ENCODE measurements around the gene RFX8.

Gene RFX8

DNA sequence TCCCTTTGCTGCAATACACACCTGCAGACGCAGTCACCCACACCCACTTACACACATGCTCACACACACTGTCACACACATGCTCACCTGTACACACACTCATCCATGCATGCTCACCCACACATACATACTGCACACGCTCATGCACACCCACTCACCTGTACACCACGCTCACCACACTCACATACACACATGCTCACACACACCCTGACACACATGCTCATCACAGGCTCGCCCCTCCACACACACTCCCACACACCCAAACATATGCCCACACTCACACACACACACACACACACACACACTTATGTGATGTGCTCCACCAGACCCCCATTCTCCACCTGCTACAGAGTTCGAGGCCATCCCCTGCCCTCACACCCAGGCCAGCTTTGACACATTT is 64.8 kb downstream of the RFX8 start:
- DNase-seq (ENCODE audit: low read depth), result no peak

DNA sequence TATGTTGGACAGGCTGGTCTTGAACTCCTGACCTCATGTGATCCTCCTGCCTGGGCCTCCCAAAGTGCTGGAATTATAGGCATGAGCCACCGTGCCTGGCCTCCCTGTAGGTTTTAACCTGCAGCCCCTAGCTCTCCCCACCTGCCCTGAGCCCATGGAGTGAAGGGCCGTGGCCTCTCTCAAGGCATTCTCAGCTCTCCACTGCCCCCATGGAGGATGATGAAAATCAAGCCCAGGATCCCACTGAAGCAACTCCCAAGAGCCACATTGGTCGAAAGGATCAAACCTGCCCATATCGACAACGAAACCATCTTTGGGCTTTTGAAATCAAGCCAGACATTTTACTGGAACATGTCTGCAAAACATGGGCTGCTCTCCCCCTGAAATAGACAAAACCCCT is 65.2 kb downstream of the RFX8 start:
- no peak for DNase-seq (ENCODE audit: low read depth)

DNA sequence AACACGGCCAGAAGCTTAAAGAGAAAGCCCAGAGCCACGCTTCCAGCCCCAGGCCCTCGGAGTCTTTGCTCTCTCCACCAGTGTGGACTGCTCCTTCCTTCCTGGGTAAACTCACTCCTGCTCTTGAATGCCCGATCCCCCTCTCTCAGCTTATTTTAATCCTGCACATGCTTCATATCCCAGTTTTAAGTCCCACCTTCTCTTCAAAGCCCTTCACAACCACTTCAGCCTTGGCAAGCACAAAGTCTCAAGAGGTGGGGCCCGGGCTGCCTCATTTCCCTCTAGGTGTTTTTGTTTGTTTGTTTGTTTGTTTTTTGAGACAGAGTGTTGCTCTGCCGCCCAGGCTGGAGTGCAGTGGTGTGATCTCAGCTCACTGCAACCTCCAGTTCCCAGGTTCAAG is 66.0 kb downstream of the RFX8 start:
- no peak for DNase-seq (ENCODE audit: low read depth)

- DNase-seq (ENCODE audit: low read depth), result no peak
Measured at GRCh38 chr2:101405351-101405899, 69.5 kb downstream of the RFX8 start.

DNA sequence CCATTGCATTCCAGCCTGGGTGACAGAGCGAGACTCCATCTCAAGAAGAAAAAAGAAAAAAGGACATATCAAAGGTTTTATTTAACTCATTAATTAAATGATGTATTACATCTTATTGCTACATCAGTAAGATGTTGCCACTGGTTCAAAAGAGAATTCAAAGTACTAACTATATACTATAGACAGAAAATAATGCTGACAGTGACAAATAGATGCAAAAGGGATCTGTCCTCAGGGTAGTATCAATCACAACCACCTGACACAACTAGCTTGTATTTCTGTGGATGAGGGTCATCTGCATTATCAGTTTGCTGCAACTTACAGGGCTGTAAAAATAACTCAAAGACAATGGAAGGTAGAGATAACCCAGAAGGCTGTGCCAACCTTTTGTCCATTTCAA is 71.2 kb downstream of the RFX8 start:
- no peak for DNase-seq (ENCODE audit: low read depth)

DNA sequence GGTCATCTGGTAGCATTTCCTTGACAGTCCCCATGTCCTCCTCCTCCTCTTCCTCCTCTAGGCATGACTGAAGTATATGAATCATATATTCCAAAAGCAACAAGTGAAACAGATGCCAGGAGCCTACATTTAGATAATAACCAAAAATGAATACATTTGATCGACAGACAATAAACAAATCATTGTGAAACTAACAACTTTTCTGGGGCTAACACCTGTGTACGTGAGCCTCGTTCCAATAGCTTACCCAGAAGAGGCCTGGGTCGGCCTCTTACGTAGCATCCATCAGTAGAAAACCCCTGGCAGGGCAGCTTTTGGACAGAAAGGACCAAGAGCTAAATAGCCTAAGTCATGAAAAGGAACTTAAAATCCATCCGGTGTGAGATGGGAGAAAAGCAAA is 72.3 kb downstream of the RFX8 start:
- no peak for DNase-seq (ENCODE audit: low read depth)

DNA sequence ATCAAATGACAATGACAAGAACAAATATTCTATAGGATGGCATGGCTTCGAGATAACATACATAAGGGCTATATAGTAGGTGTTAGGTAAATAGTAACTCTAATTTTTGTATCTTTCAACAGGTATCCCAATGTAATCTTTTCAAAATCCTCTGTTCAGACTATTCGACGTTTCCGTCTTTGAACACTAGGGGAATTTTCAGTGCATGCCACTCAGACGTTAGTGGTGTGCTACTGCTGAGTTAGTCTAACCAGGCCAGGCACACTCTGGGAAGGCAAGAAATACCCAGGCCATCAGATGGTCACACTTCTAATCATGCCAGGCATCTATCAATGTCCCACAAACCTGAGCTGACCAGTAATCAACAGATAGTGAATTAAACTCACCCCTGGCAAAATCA is 73.0 kb downstream of the RFX8 start:
- no peak for DNase-seq (ENCODE audit: low read depth)

DNA sequence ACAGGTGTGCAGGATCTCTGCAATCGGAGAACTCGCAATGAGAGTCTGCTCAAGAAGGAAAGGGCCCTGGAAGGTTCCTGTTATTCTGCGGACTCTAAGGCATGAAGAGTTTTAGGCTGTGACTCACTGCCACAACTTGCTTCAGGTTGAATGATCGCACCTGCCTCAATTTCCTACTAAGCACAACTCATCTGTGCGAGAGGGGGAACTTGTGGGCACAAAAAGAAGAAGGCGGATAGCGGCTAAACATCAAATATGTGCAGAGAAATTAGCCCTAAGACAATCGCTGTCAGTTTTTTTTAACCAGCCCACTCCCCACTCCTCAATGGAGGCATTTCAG is 73.6 kb downstream of the RFX8 start:
- DNase-seq (ENCODE audit: low read depth), result no peak

- no peak for DNase-seq (ENCODE audit: low read depth)
Measured at GRCh38 chr2:101400506-101401325, 74.2 kb downstream of the RFX8 start.

DNA sequence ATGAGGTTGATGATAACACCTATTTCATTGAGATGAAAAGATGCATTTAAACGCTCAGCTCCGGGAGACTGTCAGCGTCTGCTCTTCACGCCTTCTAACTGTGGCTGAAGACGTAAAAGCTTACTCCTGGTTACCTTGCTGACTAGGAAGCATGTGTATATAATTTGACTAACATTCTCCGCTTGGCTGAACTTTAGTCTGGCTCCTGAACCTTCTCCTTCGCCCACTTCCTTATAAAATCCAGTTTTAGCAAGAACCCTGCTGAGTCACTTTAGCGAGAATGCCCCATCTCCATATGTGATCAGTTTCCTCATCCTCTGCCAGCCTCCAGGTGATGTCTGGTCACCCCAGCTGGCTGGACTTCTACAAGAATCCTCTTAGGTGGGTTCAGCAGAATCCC is 74.9 kb downstream of the RFX8 start:
- no peak for DNase-seq (ENCODE audit: low read depth)

GRCh38 chr2:101399021-101399799 is 75.7 kb downstream of the RFX8 start:
- no peak for DNase-seq (ENCODE audit: low read depth)

DNA sequence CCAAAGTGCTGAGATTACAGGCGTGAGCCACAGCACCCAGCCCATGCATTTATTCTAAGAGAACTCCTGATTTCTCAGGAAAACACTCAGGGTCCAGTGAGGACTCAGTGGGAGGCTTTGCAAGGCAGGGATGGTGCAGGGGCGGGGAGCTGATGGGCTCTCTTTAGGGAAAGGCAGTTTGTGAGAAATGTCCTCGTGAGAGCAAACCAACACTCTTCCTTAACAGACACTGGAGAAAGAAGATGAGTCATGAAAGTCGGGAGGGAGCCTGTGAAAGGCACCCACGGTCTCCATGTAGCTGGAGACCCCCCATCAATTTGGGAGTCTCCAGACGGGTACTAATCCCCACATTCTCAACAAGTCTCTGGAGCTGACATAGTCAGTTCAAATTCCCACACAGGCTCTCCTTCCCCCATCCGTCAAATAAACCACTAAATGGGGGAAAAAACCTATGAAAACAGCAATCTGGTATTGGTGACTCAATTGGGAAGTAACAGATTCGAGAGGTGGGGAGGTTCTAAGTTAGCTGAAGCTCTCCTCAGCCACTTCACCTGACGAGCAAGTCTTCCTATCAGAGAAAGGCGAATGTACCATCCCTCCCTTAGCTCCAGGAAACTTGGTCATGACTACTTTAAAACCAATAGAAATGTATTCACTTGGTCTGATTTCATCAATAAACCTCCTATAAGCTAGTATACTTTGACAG is 76.6 kb downstream of the RFX8 start:
- no peak for DNase-seq (ENCODE audit: low read depth)

- DNase-seq (ENCODE audit: low read depth), result no peak
Measured at GRCh38 chr2:101396316-101396717, 78.6 kb downstream of the RFX8 start.

DNA sequence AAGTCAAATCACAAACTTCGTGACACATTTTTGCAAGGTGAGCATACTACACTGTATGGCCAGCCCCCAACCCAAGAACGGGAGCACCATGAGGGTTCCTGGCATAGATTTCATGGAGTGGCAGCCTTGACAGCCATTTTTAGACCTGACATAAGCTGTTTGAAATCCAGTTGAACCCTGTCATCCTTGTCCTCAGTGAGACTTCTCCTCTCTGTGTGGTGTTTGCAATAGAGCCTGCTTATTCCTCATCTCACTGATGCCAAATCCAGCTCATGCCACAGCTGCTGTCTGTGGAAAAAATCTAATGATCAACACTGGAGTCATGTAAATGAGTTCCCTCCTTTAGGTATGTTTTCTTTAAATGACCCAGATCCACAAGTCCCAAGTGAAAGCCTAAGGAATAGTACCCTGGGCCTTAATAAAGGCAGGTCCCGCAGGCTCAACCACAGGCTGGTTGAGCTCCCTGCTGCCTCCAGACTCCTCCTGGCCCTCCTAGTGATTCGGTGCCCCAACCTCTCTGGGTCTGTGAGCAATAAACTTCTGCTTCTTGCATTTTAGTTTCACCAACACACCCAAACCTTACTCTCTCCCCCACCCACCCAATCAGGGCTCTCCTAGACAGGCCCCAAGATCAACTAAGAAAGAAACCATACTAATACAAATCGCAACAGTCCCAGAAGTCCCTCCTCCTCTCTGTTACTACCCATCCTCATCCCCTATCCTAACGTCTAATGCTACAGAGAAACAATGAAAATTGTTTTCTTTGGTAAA is 79.2 kb downstream of the RFX8 start:
- no peak for DNase-seq (ENCODE audit: low read depth)

GRCh38 chr2:101388232-101388631 is 86.7 kb downstream of the RFX8 start:
- no peak for DNase-seq (ENCODE audit: low read depth)

DNA sequence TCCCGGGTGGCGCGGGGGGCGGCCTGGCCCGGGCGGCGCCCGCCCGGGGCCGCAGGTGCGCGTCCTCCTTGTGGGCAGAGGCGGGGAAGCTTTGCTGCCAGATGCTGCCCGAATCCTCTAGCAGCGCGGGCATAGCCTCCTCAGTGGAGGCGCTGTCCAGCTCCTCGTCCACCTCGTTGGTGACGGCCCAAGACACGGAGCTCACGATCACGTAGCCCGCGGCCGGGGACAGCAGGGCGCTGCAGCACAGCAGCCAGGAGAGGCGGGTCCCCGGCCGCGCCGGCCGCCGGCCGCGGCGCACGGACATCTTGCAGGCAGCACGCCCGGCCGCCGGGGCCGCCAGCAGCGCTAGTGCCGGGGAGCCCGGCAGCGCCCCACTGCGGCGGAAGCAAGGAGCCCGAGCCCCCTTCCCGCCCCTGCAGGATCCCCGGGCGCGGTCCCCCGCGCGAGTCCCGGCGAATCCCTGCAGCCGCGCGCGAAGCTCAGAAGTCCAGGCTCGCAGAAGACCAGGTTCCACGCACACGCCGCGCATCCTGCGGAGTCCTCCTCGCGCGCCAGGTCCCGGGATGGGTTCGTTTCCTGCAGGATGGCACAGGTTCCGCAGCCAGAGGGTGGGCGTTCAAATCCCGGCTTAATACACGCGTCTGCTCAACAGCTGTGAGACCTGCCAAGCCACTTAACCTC is 87.6 kb downstream of the RFX8 start, which contains the start of gene CREG2:
Gene CREG2 (minus strand): TSS at position 353 of the 684 bp plus-strand sequence. CDS start 46 bp downstream, at position 307.
- no peak for DNase-seq (ENCODE audit: low read depth)

DNA sequence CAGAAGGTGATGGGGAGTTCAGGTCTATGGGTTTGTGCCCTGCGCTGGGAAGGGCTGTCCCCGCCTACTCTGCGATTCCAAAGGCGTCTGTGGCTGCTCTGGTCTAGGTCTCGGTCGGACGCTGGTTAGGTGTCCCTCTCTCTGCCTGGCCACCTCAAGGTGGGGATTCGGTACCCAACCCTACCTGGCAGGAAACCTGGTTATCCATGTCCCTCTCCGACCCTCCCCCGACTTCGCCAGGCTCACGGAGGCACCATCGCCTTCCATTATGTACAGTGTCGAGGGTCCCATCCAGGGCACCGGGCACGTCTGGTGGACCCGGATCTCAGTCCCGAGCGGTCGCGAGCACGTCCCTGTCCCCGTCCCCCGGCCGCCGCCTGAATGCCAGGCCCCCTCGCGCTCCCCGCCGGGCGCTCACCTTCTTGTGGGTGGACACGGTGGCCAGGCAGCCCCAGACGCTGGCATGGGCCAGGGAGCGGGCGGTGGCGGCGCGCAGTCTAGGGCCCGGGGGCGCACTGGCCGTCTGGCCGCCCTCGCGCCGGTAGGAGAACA is 88.2 kb downstream of the RFX8 start:
- no peak for DNase-seq (ENCODE audit: low read depth)

- DNase-seq (ENCODE audit: low read depth), result no peak
Measured at GRCh38 chr2:101383016-101383541, 91.8 kb downstream of the RFX8 start.

DNA sequence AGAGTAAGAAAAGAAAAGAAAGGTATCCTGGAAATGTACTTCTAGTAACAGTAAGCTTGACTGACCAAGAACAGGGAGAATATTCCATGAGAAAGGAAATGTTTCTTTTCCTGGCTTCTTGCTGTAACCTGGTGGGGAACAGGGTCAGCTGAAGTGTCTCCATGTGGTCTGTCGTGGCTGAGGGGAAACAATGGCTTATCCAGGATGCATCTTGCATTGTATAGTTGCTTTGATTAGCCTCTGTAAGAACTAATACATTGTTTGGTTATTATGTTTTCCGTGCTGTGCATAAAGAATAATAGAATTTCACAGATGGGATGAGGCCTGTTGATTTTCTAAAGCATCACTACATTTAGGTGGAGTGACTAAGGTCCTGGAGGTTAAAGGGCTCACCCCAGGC is 92.5 kb downstream of the RFX8 start:
- no peak for DNase-seq (ENCODE audit: low read depth)

DNA sequence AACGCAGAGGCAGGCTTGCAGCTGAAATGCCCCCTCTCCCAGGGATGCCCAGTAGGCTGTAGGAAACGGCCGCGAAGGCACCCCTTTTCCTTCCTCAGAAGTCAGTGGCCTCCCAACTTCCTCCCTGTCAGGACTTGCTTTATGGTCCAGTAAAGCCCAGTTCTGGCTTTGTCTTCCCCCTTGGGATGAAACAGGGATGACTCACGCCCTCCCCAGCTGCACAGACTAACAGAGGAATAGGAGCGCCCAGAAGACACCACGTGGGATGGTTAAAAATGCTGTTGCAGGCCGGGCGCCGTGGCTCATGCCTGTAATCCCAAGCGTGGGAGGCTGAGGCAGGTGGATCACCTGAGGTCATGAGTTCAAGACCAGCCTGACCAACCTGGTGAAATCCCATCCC is 94.5 kb downstream of the RFX8 start:
- no peak for DNase-seq (ENCODE audit: low read depth)

DNA sequence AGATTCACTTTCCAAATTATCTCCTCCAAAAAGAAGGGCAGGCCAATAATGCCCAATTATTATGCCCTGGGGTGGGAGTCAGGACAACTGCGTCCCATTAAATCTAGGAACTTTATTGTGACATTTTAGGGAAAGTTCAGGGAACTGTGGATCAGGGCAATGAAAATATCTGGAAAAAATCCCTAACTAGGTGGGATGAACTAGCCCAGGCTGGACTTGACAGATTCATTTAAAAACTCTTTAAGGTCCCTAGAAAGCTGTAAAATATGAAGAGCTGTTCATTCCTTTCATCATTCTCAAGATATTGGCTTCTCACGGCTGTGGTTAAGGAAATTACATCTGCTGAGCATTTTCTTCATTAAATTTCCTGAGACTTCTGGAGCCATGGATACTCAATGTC is 95.8 kb downstream of the RFX8 start:
- DNase-seq (ENCODE audit: low read depth), result no peak

All from CMK (cell line).